ENCODE data around the gene VWA2.

DNA sequence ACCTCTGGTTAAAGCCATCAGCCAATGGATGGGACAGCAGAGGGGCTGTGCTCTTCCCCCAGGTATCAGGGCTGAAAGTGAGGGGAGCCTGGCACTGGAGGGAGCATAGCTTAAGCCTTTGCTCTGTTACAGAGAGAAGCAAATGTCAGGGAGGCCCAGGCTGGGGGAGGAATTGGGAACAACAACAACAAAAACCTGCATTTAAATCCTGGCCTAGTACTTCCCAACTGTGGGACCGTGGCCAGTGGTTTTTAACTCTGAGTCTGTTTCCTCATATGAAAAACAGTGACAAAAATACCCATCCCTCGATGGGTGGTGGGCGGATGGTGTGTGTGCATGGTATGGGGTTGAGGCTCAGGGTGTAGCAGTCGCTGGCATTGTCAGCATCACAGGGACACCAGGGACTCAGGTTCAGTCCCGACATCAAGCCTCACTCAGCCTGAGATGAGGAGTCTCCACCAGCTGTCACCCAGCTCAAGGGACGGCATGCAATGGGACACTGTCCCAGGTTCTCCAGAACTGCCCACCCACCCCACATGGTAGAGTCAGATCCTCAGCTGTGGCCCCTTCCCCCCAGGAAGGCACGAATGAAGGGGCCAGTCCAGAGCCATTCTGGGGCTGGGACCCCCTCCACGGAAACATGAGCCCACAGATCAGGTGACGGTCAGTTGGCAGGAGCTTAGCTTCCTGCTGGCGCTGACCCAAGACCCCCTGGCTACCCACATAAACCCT lies 90.7 kb downstream of the VWA2 start:
- TF ChIP-seq EZH2 (IDR thresholded peaks at IDR 0.05; ENCODE audit: borderline replicate concordance, insufficient read depth, low read length, poor library complexity, severe bottlenecking) (no peak), RAD21 (conservative IDR thresholded peaks at IDR 0.05) (no peak), CTCF (IDR thresholded peaks at IDR 0.05; ENCODE audit: poor library complexity, severe bottlenecking) (no peak), TAF1 (IDR thresholded peaks at IDR 0.05; ENCODE audit: low read depth) (no peak)

Data from neural cell (in vitro differentiated cells).